HT-29 (cell line): ENCODE measurements around the gene AKR7A3. TPM values are rescaled to one million over a fixed set of nuclear protein-coding genes. Genes with fewer than 3 reads are reported as not detected.
"Not testable (repeated sequence)": the region's sequence is repeated elsewhere in the genome, so short reads cannot be mapped to it uniquely, and the experiment has no call there.

ENCODE experiments used
- DNase-seq: peaks from one replicate; pipeline ENCODE4 v3.0.0-alpha.2; 2015; ENCODE audit warnings: low spot score
- total RNA-seq: library from RNA; depleted of rRNA; stranded (reverse); fragments of >200 nt; shearing (Covaris generic); gene quantifications from 2 replicates; pipeline ENCODE4 v1.2.3, GENCODE V29; 2014

The AKR7A3 gene
- total RNA-seq, 1 experiment from 2014 or later = 136 TPM

DNA sequence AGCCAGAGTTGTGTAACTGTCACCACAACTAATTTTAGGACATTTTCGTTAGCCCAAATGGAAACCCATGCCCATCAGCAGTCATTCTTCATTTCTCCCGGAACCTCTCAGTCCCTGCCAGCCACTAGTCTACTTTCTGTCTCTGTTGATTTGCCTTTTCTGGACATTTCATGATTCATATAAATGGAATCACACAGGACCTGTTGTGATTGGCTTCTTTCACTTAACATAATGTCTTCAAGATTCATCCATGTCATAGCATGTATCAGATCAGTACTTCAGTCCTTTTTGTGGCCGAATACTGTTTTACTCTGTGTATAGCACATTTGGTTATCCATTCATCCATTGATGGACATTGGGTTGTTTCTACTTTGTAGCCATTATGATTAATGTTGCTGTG, 30.6 kb upstream of the AKR7A3 start:
- no peak for DNase-seq

DNA sequence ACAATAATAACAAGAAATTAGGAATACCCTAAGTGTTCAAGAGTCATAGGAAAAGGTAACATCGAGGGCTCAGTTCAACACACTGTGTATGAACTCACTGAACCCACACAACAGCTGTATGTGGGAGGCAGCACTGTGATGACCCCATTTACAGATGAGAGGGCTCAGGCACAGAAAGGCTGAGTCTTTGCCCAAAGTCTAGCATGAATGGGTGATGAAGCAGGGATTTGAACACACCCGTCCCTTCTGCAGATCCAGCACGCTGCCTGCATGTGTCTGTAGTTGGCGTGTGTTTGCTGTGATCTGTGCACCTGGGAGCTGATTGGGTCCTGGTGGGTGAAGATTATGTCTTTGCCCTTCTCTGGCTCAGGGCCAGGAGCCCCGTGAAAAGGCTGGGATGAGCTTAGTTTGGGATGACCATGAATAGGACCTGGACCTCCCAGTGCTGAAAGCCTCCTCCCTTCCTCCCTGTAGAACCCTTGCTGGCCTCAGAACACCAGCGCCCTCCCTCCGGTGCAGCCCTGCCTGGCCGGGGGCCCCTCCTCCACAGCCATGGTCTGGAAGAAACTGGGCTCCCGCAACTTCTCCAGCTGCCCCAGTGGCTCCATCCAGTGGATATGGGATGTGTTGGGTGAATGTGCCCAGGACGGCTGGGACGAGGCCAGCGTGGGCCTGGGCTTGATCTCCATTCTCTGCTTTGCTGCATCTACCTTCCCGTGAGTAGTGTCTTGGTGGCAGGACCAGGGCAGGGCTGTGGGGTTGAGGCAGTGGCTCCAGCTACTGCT, 28.7 kb upstream of the AKR7A3 start:
- no peak for DNase-seq

DNA sequence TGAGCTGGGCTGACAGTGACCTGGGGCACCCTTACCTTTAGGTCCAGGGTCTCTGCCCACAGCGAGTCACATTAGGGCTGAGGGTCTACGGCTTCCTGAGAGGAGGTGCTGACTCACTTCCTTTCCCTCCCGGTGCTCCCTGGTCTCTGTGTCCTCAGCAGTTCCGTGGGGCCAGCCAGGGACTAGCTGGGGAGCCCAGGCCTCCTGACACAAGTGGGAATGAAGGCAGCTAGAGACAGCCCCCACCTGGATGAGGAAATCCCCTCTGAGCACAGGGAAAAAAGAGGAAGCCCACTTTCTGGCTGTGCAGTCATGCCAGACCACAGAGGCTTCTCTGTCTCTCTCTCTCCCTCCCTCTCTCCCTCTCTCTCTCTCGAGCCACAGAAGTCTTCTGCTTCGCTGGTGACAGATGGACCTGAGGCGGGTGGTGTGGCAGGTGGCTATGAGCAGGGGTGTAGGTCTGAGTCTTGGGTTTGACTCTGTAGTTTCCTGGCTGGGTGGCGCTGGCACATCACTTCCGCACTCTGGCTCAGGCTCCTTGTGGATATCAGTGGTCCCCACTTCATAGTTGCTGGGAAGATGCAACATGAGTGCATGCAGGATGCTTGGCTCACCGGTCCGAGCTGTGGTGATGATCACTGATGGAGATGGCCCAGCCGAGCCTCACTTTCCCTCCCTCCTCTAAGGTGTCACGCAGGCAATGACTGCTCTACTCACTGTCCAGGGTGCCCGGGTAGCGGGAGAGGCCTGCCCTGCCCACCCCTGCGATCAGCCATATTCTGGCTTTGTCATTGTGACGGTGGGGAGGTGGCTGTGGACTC, 27.0 kb upstream of the AKR7A3 start:
- no peak for DNase-seq

DNA sequence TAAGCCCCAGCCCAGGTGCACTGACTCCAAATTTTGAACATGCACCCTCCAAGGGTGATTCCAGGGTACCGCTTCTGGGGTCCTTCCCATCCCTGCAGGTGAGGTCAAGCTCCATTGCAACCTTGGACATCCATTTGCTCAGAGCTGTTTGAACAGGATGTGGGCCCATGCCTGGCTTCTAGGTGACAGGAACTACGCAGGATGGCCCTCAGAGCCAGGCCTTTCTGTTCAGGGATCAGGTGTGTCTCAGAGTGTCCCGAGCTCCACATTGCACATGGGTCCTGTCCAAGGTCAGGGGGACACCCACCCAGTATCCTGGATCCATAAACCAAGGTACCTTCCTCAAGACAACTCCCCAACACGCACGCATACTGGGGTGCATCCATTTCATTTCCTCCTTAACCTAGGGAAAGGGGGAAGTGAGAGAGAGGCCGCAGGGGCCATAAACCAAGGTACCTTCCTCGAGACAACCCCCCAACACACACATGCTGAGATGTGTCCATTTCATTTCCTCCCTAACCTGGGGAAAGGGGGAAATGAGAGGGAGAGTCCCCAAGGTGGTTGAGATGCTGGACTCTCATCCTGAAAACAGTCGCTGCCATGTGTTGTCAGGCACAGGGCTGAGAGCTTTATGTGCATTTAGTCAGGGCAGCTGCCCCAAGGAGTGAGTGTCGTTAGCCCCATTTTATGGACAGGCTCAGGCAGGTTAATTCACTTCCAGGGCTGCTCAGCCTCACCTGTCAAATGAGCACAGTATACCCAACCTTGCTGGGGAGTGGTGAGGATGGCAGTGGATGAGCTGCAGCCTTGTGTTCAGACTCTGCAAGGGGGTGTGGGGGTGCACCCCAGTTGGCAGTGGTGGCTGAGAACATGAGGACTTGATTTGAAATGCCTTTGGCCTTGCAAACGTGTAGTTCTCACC, 25.7 kb upstream of the AKR7A3 start:
- no peak for DNase-seq

DNA sequence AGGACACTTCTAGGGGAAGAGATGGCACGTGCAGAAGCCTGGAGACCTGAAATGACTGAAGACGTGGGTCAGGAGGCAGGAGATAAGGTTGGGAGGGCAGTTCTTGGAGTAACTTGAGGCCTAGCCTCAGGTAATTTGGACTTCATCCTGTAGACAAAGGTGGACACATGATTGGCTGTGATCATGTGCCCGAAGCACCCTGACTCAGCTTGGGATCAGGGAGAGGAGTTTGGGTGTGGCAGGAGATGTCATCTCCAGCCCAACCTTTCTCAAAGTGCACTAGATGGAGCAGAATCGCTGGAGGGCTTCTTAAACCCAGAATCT, 25.0 kb upstream of the AKR7A3 start:
- no peak for DNase-seq

DNA sequence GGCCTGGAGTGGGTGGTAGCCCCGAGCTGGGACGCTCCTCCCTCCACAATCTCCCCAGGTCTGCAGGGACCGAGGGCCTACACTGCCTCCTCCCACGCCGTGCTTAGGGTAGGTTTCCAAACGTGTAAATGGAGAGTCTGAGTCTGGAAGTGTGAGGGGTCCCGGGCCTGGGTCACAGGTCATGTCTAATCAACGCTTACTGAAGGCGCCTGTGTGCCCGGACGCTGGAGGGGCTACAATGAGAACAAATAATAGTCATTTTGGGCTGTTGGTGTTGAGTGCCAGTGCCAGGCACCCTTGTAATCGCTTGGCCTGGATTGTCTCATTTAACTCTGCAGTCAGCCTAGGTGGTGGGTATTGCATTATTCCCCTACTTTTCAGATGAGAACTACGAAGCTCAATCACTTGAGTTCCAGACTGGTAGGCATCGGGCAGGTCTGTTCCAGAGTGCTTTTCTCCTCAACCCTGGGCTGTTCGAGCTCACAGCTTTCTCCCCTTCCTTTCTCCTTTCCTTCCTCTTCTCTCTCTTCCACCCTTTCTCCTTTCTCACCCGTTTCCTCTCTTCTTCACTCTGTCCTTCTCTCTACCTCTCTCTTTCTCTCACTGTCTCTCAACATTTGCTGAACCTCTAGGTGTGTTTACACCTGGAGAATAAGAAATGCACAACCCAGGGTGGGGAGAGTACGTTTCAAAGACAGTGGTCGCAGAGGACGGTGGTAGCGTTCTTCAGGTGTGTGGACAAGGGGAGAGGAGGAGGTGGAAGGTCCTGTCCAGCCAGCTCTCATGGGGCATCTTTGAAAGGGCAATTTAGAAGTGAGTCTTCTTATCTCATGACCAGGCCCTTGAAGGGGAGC, 24.4 kb upstream of the AKR7A3 start:
- DNase-seq = no peak

DNA sequence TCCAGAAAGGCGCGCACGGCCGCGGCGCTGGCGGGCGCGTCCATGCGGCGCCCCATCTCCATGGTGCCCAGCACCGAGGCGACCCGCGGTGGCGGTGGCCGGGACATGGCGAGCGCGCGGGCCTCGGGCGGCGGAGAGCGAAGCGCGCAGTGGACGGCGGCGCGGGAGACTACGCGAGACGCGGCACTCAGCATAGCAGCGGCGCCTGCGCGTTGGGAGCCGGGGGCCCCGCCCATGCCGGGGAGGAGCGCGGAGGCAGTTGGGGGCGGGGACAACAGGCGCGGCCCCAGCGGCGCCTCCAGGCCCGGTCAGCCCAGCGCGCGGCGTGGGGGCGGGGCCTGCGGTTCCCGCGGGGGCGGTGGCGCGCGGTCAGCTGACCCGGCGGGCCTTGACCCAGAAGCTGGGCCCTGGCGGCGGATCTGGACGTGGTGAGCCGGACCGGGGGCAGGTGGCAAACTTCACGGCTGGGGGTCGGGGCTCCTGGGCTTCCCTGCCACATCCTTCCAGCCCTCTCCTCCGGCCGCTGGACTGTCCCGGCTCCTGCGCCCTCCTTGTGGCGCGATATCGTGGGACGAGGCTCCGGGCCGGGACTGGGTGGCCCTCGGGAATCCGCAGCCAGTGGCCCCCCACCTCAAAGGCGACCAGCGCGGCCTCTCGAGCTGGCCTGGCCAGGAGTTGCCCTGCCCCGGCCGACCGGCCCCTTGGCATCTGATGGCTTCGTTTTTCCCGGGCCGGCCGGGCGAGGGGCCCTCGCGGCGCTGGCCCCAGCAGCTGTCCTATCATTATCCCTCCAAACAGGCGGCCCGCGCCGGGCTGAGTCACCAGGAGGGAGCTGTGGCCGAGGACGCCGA, 23.6 kb upstream of the AKR7A3 start, which contains the start of the genes AKR7A2 and SLC66A1:
Gene AKR7A2, minus strand, starts transcription at position 214 of the 851 bp plus-strand sequence. Its CDS starts 20 bp downstream, at position 194.
Gene SLC66A1, plus strand, starts transcription at position 396 of the 851 bp plus-strand sequence. CDS start 5,352 bp downstream, outside the sequence.
- DNase-seq = peak; percentile 95

DNA sequence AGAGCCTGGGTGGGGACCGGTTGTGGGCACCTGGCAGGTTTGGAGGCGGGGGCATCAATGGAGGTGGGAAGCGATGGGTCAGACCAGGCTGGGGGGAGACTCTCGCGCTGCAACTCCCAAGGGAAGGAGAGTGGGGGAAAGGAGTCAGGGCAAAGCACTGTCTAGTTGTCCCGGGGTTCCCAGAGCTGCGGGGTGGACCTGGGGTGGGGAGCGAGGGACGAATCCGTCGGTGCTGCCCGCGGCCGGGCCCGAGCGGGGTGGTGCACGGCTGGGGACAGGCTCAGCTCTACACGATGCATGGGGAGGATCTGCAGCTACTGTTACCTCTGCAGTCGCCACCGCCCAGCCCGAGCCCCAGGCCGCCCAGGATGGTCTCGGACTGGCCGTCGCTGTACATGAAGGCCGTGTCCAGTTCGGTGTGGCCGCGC, 22.9 kb upstream of the AKR7A3 start:
- peak; percentile 50 for DNase-seq

DNA sequence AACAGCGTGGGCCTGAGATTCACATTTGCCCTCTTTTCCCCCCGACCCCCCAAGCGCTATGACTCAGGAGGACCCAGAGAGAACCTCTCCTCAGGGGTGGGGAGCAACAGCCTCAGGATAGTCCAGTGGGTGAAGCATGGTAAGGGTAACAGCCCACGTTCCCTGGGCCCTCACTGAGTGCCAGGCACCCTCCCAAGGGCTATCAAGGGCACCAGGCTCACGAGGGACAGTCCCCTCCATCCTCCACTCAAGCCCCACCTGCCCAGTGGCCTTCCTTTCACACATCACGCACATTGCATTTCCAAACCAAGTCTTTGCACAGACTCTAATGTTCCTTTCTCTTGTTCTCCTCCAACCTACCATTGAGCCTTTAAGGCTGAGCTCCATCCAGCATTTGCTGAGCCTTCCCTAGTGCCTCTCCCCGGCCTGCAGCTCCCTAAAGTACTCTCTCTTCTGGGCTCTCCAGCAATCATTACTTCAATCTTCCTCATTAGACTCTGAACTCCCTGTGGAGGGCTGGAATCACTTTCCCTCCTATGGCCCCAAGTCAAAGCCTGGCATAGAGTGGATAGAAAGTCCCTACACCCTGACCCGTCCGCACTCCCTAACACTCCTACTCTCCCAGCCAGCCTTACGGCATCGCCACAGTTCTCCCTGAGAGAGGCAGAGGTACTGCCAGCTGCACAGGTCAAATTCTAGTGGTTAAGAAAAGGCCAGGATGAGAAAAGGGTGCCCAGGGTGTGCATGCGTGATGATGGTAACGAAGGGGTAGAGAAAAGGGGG, 22.3 kb upstream of the AKR7A3 start:
- DNase-seq = peak; percentile 50

DNA sequence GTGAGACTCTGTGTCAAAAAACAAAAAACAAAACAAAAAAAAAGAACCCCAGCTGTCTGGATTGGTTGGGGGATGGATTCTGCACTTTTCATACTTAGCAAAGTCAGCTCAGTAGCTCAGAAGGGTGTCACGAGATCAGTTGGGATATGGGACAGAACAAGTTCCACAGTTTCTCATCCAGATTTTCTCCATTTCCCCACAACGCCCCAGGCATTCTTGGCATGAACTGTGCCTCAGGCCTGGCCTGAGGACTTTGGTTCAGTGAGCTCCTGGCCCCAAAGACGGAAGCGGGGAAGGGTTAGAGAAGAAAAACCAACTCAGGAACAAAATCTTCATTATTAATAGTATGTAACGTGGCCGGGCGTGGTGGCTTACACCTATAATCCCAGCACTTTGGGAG, 21.5 kb upstream of the AKR7A3 start:
- no peak for DNase-seq

DNA sequence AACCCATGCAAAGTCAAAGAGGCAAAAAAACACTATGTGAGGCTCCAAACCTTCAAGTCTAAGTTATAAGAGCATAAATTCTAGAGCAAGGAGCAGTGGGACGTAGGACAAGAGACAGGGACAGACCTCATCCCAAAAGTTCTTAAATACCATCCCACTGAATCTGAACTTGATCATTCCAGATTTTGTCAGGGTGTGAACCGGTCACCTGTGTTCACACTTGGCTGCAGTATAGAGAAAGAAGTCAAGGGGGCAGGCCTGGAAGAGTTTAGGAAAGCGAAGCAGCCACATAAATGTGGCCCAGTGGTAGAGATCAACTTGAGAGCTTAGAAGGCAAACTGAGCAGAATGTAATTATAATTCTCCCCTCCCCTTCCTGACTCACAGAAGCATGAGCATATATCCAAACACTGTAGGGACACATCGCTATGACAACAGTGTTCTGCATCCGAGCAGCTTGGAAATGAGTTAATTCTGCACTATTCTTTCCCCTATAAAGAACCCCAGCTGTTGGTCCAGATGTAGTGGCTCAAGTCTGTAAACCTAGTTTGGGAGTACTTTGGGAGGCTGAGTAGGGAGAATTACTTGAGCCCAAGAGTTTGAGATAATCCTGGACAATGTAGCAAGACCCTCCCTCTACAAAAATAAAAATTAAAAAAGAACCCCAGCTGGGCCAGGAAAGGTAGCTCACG, 20.7 kb upstream of the AKR7A3 start:
- DNase-seq = no peak

DNA sequence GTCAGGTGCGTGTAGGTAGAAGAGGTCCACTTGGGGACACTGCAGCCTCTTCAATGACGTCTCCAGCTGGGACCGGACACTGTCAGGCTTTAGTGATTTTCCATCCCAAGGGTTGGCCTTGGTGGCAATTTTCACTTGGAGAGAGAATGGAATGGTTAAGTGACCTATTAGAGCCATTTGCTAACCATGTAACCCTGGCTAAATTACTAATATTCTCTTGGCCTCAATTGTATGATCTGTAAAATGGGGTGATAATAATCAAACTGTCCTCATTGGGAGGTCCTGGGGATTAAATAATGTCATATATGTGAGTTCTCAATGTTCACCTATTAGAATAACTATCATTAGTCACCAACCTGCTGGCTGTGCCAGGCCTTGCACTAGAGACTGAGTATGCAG, 19.9 kb upstream of the AKR7A3 start:
- no peak for DNase-seq

DNA sequence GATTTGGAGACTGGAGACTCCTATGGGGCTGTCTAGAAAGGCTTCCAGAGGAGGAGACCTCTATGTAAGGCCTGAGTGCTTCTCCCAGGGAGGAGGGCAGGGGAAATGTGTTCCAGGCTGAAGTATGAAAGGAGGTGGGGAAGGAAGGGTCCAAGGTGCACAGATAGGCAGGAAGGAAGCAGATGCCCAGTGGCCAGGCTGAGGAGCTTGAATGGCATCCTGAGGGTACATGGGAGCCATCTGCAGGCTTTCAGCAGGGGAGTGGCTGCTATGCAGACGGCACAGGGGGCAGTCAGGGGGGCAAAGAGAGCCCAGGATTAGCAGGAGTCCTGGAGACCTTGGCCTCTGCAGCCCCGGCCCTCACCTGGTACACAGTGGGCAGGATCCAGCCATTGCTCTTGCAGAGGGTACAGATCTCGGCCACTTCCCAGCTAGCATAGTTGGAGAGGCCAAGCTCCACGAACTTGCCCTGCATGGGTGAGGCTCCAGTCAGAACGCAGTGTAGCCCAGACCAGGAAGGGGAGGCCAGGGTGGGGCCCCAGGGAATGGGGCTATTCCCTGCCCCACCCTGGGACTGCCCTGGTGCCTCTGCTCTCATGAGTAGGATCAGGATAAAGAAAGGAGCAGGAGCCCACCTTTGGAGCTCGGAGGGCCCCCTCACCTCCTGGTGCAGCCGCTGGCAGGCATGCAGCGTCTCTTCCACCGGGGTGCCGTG, 19.4 kb upstream of the AKR7A3 start:
- DNase-seq = no peak

DNA sequence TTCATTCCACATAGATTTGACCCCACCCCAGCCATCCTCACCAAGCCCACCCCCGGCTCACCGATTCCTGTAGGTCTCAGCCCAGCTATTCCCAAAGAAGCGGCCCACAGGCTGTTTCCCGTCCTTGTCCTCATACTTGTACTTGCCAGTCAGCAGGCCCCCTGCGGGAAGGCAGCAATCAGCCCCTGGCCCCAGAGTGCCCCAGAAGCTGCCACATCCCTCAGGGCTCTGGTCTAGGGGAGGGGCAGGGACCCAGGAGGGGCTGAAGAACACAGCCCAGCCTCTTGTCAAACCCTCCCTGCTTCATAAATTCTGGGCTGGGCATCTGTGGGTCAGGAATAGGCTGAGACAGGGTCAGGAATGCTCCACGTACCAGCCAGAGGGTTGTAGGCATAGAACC, 18.4 kb upstream of the AKR7A3 start:
- DNase-seq = no peak

DNA sequence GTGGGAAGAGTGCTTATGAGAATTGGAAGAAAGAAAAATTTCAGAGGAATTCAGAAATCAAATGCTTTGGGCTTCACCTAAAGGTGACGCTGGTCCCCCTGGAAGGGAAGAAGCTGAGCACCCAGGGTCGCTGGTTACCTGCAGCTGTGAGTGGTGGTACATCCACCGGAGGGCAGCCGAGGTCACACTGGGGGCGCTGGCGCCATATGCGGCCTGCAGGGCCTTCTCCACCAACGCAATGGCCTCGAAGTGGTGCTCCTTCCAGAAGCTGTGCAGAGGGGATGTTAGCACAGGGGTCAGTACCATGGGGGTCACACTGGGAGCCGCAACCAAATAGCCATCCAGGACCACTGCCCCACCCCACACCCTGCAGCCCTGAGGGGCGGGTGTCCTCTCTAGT, 17.3 kb upstream of the AKR7A3 start:
- no peak for DNase-seq

DNA sequence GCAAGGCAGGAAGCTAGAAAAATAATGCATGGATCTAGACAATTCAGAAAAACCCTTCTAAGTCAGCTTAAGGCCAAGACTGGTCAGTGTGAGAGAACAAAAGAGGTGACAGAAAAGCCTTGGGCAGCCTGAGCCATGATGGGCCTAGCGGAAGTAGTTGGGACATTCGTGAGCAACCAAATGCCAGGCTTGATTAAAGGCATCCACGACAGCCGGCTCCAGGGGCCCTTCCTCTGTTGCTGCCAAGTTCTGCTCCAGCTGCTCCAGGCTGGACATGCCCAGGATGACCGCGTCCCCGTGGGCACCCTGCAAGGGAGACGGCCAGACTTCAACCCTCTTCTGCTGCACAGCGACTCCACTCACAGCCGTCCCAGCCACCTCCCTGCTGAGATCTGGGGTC, 15.5 kb upstream of the AKR7A3 start:
- DNase-seq = not testable (repeated sequence)

DNA sequence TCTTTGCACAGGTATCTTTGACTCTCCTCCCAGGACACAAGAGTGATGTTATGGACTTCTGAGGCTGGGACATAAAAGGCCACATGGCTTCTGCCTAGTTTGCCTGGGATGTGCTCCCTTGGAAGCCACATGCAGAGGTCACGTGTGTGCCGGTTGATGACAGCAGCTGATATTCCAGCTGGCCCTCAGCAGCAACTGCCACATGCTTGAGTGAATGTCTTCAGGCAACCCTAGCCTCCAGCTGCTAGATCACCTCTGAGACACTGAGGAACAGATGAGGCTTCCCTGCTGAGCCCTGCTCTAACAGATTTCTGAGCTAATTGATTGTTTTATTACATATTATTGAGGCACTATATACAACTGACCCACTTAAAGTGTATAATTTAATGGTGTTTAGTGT, 11.6 kb upstream of the AKR7A3 start:
- DNase-seq = no peak

DNA sequence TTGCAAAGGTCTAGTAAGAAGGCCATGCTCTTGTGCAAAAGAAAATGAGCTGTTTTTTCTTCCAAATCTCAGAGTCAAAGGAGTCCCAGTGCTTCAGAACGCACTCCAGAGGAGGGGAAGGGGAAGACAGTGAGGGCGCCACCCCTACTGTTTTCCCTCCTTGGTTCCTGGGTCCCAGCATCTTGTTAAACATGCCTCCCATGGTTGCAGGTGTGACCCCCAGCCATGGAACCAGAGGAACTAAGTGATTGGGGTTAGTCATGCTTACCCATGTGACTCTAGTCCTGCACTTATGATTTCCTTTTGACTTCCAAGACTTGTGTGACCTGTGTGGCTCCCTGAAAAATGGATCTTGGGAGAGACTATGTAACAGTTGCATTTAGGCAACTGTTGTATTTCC, 6.1 kb upstream of the AKR7A3 start:
- no peak for DNase-seq
